ENCODE measurements around the gene CDK9.

- TF ChIP-seq POLR2AphosphoS5 (IDR thresholded peaks at IDR 0.05; ENCODE audit: low read depth, low read length) (no peak), TAF1 (IDR thresholded peaks at IDR 0.05; ENCODE audit: borderline replicate concordance, insufficient read depth, low read length) (no peak), REST (IDR thresholded peaks at IDR 0.05; ENCODE audit: insufficient read depth in 1 of 2, low read depth in 2 of 2, low read length in 2 of 2) (no peak), SIN3A (IDR thresholded peaks at IDR 0.05; ENCODE audit: borderline replicate concordance, insufficient read depth, low read length) (no peak), FOXP2 (optimal IDR thresholded peaks at IDR 0.05; ENCODE audit: borderline replicate concordance, extremely low read depth, extremely low read length, insufficient read depth) (no peak)
Measured at GRCh38 chr9:127779136-127779981, 6.5 kb upstream of the CDK9 start.

All from PFSK-1 (cell line).